H1 (cell line): ENCODE data around the gene ARR3. TPM values are rescaled to one million over a fixed set of nuclear protein-coding genes. Genes with fewer than 3 reads are reported as not detected.

Source experiments
- HDAC2 ChIP-seq, 2 experiments: fragments of 300-600 bp in 1 of 2; sonication (generic) in 1 of 2; IDR thresholded peaks; 2 replicates each; pipeline ENCODE4 v1.6.1; 2011 to 2012; ENCODE audit warnings: low read depth in 2 of 2, low read length in 2 of 2, mild to moderate bottlenecking in 2 of 2, moderate library complexity in 2 of 2, borderline replicate concordance in 1 of 2, inconsistent platforms in 1 of 2
- SAP30 ChIP-seq: fragments of 300-600 bp; sonication (generic); IDR thresholded peaks from 2 replicates; pipeline ENCODE4 v1.7.1; 2012; ENCODE audit warnings: low read length, moderate library complexity, mild to moderate bottlenecking, inconsistent platforms; ENCODE audit not compliant: insufficient read depth, insufficient replicate concordance
- polyA plus RNA-seq, 7 experiments: library from polyadenylated mRNA; depleted of rRNA in 3 of 7; stranded (reverse) in 5 of 7; unstranded in 2 of 7; fragments of >200 nt in 5 of 7; fragments of 200-250 nt in 2 of 7; gene quantifications; 1 replicate in 5 of 7; 2 replicates in 1 of 7; 4 replicates in 1 of 7; pipeline versions ENCODE4 v1.2.1 to v1.2.3, GENCODE V29; 2011 to 2013; ENCODE audit warnings: missing spikeins in 2 of 7, mixed read lengths in 2 of 7
- total RNA-seq: library from RNA; stranded (reverse); fragmentation: NEBNext Ultra II Directional; extraction: Animal tissue kit (Norgen Biotek cat#: 25700); gene quantifications from 2 replicates; pipeline ENCODE4 v1.2.1, GENCODE V29; 2021

The ARR3 gene
- total and polyA plus RNA-seq, 2 of the 8 experiments (the other 6 are each of a cell fraction or from before 2014, with no cell fraction given) = not detected

DNA sequence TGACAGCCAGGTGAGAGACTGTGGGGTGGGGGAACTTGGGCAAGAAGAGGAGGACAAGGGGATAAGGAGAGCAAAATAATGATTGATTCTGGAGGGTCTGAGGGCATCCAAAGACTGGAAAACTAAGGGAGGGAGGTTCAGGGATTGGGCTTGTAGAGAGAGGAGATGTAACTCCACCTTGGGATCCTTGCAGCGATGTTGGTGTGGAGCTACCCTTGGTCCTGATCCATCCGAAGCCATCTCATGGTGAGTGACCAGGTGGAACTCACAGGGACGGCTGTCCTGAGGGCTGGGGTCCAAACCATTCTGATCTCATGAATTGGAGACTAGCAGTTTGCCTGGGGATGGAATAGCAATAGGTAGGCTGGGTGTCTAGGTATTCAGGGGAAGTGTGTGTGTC is 12.4 kb downstream of the ARR3 start (continued):
- TF ChIP-seq SAP30 = no peak
- TF ChIP-seq HDAC2 (IDR thresholded peaks at IDR 0.05; ENCODE audit: borderline replicate concordance in 1 of 2, low read depth in 2 of 2, low read length in 2 of 2) = no peak
